ENCODE data around the gene EVL.

The EVL gene

DNA sequence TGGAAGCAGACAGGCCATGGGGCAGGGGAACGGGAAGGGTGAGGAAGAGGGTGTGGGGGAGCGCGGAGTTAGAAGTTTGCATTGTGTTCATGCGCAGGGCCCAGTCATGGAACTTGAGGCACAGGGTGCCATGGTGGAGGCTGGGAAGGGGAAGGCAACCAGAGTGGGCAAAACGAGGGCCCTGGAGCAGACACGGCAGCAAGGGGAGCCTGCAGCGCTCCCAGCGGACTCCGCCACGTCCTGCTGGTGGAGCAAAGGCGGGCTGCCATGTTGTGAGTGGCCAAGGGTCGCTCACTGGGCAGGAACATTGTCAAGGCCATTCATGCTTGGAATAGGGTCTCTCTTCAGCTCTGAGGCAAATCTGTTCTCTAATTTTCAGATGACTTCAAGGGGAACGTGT lies 73.7 kb downstream of the EVL start:
- Histone ChIP-seq H3K27me3 (ENCODE audit: insufficient read depth, poor library complexity, severe bottlenecking) (no peaks in the 10 kb centered on the region), H3K4me3 (replicated peaks; ENCODE audit: insufficient read depth, low read length) (no peak overlapping the region), H3K27ac (replicated peaks) (no peak overlapping the region)
- TF ChIP-seq SPI1 (IDR thresholded peaks at IDR 0.05; ENCODE audit: borderline replicate concordance, low read depth) = no peak
- TF ChIP-seq, protein P1, sequence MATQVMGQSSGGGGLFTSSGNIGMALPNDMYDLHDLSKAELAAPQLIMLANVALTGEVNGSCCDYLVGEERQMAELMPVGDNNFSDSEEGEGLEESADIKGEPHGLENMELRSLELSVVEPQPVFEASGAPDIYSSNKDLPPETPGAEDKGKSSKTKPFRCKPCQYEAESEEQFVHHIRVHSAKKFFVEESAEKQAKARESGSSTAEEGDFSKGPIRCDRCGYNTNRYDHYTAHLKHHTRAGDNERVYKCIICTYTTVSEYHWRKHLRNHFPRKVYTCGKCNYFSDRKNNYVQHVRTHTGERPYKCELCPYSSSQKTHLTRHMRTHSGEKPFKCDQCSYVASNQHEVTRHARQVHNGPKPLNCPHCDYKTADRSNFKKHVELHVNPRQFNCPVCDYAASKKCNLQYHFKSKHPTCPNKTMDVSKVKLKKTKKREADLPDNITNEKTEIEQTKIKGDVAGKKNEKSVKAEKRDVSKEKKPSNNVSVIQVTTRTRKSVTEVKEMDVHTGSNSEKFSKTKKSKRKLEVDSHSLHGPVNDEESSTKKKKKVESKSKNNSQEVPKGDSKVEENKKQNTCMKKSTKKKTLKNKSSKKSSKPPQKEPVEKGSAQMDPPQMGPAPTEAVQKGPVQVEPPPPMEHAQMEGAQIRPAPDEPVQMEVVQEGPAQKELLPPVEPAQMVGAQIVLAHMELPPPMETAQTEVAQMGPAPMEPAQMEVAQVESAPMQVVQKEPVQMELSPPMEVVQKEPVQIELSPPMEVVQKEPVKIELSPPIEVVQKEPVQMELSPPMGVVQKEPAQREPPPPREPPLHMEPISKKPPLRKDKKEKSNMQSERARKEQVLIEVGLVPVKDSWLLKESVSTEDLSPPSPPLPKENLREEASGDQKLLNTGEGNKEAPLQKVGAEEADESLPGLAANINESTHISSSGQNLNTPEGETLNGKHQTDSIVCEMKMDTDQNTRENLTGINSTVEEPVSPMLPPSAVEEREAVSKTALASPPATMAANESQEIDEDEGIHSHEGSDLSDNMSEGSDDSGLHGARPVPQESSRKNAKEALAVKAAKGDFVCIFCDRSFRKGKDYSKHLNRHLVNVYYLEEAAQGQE (IDR thresholded peaks at IDR 0.05; ENCODE audit: insufficient replicate concordance, low read depth) = no peak
- TF ChIP-seq, protein P2, sequence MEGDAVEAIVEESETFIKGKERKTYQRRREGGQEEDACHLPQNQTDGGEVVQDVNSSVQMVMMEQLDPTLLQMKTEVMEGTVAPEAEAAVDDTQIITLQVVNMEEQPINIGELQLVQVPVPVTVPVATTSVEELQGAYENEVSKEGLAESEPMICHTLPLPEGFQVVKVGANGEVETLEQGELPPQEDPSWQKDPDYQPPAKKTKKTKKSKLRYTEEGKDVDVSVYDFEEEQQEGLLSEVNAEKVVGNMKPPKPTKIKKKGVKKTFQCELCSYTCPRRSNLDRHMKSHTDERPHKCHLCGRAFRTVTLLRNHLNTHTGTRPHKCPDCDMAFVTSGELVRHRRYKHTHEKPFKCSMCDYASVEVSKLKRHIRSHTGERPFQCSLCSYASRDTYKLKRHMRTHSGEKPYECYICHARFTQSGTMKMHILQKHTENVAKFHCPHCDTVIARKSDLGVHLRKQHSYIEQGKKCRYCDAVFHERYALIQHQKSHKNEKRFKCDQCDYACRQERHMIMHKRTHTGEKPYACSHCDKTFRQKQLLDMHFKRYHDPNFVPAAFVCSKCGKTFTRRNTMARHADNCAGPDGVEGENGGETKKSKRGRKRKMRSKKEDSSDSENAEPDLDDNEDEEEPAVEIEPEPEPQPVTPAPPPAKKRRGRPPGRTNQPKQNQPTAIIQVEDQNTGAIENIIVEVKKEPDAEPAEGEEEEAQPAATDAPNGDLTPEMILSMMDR (IDR thresholded peaks at IDR 0.05; ENCODE audit: insufficient read depth, low read length) = no peak
- no peak for TF ChIP-seq GABPA (IDR thresholded peaks at IDR 0.05; ENCODE audit: low read depth)
- no peak for TF ChIP-seq POLR2AphosphoS5 (IDR thresholded peaks at IDR 0.05; ENCODE audit: low read depth)
- no peak for DNase-seq (ENCODE audit: low read depth in 1 of 2, low spot score in 1 of 2)

DNA sequence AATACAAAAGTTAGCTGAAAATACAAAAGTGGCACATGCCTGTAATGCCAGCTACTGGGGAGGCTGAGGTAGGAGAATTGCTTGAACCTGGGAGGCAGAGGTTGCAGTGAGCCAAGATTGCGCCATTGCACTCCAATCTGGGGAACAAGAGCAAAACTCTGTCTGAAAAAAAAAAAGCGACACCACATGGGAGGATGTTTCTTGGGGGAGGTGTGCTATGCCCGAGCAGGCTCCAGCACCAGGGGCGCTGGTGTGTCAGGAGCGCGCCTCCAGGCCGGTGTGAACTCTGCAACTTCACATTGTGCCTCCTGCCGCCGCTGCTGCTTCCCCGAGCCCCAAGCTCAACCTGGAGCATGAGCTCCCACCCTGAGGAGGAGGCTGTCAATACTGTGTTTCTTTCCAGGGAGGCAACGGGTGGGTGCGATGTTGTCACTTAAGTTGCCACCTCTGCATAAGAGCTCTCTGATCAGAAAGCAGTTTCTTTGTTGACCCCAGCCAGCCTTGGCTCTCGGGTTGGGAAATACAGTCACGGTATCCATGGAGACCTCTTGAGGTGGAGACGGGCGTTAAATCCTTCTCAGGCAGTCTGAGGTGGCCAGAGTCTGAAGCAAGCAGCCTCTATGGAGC lies 75.3 kb downstream of the EVL start:
- TF ChIP-seq, protein P1 (IDR thresholded peaks at IDR 0.05; ENCODE audit: insufficient replicate concordance, low read depth) = no peak
- TF ChIP-seq, protein P2 (IDR thresholded peaks at IDR 0.05; ENCODE audit: insufficient read depth, low read length) = peak; percentile 49
- TF ChIP-seq SPI1 (IDR thresholded peaks at IDR 0.05; ENCODE audit: borderline replicate concordance, low read depth) = no peak
- 0 out of 2 replicates have a peak, but pooled peaks have one; percentile 37 for TF ChIP-seq POLR2AphosphoS5 (IDR thresholded peaks at IDR 0.05; ENCODE audit: low read depth)
- TF ChIP-seq GABPA (IDR thresholded peaks at IDR 0.05; ENCODE audit: low read depth) = no peak
- Histone ChIP-seq H3K4me3 (replicated peaks; ENCODE audit: insufficient read depth, low read length) (no peak overlapping the region), H3K27ac (replicated peaks) (peak overlapping the region; percentile 61), H3K27me3 (ENCODE audit: insufficient read depth, poor library complexity, severe bottlenecking) (no peaks in the 10 kb centered on the region)
- peak; percentile 83 to 87 for DNase-seq (ENCODE audit: low read depth in 1 of 2, low spot score in 1 of 2)

DNA sequence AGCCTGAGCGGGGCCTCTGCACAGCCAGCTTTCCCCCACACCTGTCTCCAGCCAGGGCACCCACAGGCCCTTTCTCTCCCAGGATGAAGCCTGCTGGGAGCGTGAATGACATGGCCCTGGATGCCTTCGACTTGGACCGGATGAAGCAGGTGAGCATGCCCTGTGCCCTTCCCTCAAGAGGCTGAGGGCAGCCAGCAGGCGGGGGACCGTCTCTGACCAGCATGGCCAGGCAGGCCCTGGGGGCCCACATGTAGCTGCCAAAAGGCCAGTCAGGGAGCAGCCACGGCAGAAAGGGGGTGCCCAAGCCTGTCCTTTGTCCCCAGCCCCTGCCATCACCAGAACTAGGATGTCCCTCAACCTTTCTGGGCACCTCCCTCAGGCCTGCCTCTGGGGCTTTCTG lies 75.9 kb downstream of the EVL start:
- Histone ChIP-seq H3K27me3 (ENCODE audit: insufficient read depth, poor library complexity, severe bottlenecking) (no peaks in the 10 kb centered on the region), H3K27ac (replicated peaks) (peak overlapping the region; percentile 61), H3K4me3 (replicated peaks; ENCODE audit: insufficient read depth, low read length) (no peak overlapping the region)
- TF ChIP-seq, protein P1 (IDR thresholded peaks at IDR 0.05; ENCODE audit: insufficient replicate concordance, low read depth) = no peak
- TF ChIP-seq GABPA (IDR thresholded peaks at IDR 0.05; ENCODE audit: low read depth) = no peak
- no peak for TF ChIP-seq POLR2AphosphoS5 (IDR thresholded peaks at IDR 0.05; ENCODE audit: low read depth)
- no peak for TF ChIP-seq SPI1 (IDR thresholded peaks at IDR 0.05; ENCODE audit: borderline replicate concordance, low read depth)
- TF ChIP-seq, protein P2 (IDR thresholded peaks at IDR 0.05; ENCODE audit: insufficient read depth, low read length) = no peak
- DNase-seq (ENCODE audit: low read depth in 1 of 2, low spot score in 1 of 2) = no peak

All from HL-60 (cell line).